Stimulated activated CD4-positive, alpha-beta T cell treated with anti-CD3 and anti-CD28 coated beads, Interleukin-1b, Interleukin-23, amount 100 ng/mL, for 1 hour (primary cell): ENCODE results near the gene SH2D6.
"Not testable (repeated sequence)": the region's sequence is repeated elsewhere in the genome, so short reads cannot be mapped to it uniquely, and the experiment has no call there.

Experiments used
- DNase-seq, 2 donors: peaks; one replicate each; pipeline ENCODE4 v3.0.0-alpha.2; 2020; ENCODE audit warnings: low read depth in 2 of 2

SH2D6 gene

DNA sequence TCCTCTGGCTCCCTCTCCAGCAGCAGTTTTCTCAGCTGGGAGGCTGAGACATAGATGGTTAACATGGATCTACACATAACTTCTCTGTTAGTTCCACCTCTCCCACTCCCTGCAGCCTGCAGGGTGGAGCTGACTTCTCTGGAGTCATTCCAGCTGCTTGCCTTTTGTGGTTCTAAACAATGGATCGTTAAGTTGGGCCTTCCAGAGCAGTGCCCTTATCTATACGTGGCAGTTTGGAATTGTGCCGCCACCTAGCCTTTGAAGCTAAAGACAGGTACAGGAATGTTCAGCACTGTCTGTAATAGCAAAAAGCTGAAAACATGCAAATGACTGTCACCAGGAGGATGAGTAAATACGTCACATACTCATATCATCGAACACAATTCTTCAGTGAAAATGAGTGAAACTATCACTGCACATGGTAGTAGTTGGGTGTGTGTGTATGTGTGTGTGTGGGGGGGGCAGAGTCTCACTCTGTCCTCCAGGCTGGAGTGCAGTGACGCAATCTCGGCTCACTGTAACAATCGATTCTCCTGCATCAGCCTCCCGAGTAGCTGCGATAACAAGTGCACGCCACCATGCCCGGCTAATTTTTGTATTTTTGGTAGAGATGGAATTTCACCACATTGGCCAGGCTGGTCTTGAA lies 50.3 kb downstream of the SH2D6 start:
- DNase-seq = no peak

DNA sequence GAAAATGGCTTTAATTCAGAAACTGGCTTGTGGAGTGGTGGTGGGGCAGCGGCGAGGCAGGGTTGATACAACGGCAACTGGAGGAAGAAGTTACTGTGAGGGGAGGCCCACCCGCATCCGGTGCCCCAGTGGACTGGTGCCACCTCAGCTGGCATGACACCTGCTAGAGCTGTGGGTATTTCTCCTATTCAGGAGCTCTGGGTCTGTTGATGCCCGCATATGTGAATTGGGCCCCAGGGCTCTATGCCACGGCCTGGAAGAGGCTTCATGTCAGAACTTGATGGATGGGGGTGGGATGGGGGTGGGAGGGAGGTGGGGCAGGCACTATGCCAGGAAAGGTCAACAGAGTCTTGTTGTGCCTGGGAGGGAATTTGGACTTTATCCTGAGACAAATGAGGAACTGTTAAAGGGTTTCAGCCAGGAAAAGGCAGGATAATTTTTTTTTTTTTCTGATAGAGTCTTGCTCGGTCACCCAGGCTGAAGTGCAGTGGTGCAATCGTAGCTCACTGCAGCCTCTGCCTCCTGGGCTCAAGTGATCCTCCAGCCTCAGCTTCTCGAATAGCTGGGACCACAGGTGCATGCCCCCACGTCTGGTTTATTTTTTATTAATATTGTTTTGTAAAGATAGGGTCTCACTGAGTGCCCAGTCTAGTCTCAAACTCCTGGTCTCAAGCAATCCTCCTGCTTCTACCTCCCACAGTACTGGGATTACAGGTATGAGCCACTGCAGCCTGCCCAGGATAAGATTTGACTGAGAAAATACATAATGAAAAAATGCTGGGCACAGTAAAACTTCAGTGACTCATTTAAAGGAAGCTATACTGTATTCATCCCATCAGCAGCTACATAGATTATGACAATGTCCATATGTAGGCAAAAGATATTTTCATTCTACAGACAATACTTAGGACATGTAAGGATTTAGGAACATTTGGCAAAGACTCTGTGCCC lies 52.6 kb downstream of the SH2D6 start:
- no peak for DNase-seq

DNA sequence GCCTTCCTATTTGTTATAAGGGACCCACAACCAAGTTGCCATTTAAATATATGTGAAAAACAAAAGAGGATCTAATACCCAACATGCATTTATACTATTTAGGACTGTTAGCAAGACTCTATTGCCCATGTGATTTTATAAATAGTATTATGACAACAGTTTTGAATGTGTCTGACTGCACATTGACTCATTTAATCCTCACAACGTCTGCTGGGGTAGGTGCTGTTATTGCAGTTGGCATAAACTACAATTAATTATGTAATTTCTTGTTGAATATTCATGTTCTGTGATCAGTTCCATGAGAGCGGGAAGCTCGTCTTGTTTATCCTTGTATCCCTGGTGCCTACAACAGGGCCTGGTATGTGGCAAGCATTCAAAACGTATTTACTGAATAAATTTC lies 53.7 kb downstream of the SH2D6 start:
- DNase-seq = no peak

DNA sequence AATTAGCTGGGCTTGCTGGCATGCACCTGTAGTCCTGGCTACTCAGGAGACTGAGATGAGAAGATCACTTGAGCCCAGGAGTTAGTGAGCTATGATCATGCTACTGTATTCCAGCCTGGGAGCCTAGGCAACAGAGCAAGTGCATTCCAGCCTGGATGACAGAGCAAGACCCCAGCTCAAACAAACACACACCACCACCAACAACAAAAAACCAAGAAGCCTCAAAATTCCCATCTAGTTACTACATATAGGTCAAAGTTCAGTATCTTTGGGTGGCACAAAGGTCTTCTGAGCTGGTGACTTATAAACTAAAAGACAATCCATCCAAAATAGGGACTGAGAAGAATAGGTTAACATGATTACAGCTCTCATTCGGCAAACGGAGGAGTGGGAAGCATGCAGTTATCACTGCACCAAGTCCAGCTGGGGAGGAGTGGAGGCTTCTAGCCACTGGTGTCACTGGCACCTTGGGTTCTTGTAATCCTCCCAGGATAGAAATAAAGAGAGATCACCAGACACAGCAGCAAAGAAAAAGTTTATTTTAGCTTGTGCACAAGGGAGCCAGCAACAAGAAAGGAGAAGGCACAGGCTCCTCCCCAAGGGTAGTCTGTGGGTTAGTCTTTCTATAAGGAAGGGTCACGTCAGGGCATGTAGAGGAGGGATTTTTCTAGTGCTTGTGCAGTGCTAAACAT lies 57.4 kb downstream of the SH2D6 start:
- DNase-seq = no peak

DNA sequence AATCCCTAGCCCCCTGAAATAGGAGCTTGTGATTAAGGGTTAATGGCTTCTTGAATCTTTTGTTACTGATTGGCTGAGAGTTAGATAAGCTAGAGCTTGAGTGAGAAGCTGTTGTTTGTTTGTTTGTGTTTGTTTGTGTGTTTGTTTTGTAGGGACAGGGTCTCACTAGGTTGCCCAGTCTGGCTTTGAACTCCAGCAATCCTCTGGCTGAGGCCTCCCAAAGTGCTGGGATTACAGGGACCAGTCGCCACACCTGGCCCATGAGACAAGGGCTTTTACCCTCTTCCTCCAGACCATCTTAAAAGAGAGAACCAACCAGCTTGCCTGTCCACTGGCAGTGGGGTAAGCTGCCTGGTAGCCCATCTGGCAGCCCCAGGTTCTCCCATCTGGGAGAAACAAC lies 58.1 kb downstream of the SH2D6 start:
- DNase-seq = no peak

DNA sequence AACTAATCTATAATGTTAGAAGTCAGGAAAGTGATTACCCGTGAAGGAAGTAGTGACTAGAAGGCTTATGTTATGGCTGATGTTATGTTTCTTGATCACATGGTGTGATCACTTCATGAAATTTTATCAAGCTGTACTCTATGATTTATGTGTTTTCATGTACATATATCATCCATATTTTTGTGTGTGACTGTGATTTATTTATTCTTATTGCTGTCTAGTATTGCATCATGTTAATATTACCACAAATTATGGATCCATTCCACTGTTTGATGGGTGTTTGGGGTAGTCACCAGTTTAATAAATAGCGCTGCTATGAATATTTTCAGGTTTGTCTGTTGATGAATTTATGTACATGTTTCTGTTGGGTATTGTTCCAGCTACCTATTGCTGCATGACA lies 59.4 kb downstream of the SH2D6 start:
- no peak for DNase-seq

DNA sequence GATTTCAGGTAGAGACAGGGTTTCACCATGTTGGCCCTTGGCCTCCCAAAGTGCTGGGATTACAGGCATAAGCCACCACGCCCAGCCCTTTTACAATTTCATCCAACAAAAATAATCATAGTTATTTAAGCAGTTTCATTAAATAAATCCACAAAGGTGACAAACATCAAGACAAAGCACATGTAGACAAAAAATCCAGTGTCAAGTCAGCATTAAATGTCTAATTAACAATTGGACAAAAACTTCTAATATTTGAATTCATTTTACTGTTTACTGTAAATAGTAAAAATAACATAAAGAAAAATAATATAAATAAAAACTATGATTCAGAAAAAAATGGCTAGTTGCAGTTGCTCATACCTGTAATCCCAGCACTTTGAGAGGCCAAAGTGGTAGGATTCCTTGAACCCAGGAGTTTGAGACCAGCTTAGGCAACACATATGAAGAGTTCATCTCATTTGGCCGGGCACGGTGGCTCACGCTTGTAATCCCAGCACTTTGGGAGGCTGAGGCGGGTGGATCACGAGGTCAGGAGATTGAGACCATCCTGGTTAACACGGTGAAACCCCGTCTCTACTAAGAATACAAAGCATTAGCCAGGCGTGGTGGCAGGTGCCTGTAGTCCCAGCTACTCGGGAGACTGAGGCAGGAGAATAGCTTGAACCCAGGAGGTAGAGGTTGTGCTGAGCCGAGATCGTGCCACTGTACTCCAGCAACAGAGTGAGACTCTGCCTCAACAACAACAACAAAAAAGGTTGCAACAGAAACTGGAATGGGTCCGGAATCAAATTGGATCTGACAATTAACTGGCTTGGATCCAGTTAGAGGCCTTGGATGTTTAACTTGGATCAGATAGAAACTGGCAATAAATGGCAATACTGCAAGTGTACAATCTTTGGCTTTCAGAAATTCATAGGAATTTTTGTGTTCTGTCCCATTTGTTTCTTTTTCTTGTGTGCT lies 63.6 kb downstream of the SH2D6 start:
- no peak for DNase-seq

DNA sequence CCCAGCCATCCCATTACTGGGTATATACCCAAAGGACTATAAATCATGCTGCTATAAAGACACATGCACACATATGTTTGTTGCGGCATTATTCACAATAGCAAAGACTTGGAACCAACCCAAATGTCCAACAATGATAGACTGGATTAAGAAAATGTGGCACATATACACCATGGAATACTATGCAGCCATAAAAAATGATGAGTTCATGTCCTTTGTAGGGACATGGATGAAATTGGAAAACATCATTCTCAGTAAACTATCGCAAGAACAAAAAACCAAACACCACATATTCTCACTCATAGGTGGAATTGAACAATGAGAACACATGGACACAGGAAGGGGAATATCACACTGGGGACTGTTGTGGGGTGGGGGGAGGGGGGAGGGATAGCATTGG lies 66.1 kb downstream of the SH2D6 start:
- not testable (repeated sequence) for DNase-seq

DNA sequence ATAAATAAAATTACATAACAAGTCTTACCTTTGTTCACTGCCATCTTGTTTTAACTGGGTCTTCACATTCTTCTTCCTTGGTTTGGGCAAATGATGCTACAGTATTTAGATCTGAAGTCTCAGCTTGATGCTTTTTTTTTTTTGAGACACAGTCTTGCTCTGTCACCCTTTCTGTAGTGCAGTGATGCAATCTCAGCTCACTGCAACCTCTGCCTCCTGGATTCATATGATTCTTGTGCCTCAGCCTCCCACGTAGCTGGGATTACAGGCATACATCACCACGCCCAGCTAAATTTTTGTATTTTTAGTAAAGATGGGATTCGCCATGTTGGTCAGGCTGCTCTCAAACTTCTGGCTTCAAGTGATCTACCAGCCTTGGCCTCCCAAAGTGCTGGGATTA lies 67.3 kb downstream of the SH2D6 start:
- DNase-seq = no peak
